SIG-M5 (cell line): ENCODE measurements around the gene FSTL3.

Experiments used
- DNase-seq: peaks from one replicate; lab custom pipeline; 2025; lab: John Stamatoyannopoulos, UW

The FSTL3 gene

GRCh38 chr19:645912-646778, 30.0 kb upstream of the FSTL3 start:
- DNase-seq = no peak

- DNase-seq = no peak
Measured at GRCh38 chr19:646779-647565, 29.2 kb upstream of the FSTL3 start.

- DNase-seq = no peak
Measured at GRCh38 chr19:647566-648284, 28.5 kb upstream of the FSTL3 start.

DNA sequence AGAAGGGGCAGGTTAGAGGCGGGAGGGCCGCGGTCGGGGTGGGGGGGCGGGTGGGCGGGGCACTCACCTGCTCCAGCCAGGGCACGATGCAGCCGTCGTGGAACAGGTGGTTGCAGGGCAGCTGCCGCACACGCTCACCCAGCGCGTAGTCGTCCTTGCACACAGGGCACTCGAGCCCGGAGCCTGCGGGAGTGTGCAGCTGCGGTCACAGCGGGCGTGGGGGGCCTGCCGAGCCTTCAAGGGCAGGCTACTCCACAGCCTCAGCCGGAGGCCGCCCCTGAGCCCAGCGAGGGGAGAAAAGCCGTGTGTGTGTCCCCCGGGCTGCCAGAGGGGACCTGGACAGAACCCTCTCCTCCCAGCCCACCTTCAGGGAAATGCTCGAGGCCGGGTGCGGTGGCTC, 27.9 kb upstream of the FSTL3 start:
- no peak for DNase-seq

- DNase-seq = no peak
Measured at GRCh38 chr19:648904-649801, 27.0 kb upstream of the FSTL3 start.

GRCh38 chr19:650121-650520, 26.1 kb upstream of the FSTL3 start:
- DNase-seq = no peak

DNA sequence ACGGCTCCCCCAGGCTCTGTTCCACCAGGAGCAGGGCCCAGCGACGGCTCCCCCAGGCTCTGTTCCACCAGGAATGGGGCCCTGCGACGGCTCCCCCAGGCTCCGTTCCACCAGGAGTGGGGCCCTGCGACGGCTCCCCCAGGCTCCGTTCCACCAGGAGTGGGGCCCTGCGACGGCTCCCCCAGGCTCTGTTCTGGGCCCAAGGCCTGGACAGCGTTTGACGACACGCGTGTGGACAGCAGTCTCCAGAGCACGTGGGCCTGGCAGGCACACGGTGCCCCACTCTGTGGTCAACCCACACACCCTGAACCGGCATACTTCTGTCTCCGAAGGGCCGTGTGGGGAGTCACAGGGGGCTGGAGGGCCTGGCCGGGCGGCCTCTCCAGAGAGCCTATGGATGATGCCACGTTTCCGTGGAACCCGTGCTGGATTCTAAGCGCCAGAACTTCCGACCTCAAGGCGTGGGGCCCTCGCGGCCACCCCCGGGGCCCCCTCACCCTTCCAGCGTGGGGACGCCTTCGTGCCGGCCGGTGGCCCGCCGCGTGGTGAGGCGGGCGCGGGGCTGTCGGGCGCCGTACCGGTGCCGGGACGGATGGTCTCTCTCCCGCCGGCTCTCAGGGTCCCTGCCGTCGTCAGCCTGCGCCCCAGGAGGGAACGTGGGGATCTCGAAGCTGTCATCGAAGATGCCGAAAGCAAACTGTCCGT, 24.9 kb upstream of the FSTL3 start:
- no peak for DNase-seq

GRCh38 chr19:651991-652390, 24.2 kb upstream of the FSTL3 start:
- DNase-seq = no peak

DNA sequence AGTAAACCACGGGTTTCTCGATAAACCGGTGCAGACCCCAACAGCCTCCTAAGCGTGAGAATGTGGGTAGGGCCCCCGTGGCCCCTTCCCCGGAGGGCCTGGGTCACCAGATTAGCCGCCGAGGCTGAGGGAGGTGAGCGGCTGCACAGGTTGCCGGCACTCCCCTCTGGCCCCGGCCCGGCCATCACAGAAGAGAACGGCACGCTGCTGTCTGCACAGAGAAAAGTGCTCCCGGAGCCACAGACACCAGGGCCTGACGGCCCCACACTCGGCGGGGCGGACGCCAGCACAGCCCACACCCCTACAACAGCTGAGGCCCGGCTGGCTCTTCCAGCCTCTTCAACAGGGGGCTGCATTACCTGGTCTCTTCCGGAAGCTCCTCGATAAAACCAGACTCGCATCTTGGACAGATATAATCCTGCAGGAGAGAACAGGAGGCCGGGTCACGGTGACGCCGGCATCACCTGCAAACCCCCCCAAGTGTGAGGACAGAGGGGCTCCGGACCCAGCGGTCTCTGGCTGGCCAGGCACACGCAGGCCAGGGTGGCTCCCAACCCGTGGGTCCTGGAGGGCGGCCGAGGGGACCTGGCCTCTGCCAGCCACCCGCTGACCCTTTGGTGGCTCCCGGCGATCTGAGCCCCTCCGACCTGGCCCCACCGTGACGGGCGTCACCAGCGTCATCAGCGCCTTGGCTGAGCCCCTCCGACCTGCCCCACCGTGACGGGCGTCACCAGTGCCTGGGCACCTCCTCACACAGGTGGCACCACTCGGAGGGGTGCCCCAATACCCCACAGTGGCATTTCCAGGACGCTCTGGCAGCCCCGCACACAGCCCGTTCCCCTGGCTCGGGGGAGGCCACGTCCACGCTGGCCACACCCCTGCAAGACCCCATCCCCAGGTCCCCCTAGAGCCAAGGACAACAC, 23.5 kb upstream of the FSTL3 start:
- DNase-seq = no peak

DNA sequence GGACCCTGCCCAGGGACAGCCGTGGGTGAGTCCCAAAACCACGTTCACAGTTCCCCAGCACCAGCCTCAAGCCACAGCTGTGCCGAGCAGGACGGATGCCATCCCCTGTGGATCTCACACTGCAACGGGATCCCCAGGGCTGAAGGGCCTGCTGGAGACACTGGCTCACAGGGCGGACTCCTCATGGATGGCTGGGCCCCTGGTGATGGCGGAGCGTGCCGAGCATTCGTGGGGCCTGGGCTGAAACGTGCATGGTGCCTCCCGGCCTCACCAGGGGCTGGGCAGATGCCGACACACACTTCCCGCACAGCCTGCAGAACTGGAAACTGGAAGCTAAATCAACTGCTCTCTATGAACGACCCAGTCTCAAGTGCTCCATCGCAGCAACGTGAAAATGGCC, 22.8 kb upstream of the FSTL3 start:
- no peak for DNase-seq

DNA sequence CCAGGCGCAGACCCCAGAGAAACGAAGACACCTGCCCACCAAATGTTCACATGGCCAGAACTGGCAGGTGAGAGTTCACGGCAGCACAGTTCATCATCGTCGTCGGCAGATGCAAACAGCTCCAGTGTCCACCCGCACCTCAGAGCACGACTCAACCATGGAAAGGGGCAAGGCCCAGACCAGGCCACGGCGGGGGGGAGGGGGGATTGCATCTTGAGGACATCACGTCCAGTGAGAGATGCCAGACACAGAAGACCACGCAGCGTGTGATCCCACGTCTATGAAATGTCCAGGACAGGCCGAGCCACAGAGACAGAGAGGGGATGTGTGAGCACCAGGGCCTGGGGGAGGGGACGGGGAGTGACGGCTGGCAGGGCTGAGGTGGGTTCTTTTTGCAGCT, 20.5 kb upstream of the FSTL3 start:
- no peak for DNase-seq

DNA sequence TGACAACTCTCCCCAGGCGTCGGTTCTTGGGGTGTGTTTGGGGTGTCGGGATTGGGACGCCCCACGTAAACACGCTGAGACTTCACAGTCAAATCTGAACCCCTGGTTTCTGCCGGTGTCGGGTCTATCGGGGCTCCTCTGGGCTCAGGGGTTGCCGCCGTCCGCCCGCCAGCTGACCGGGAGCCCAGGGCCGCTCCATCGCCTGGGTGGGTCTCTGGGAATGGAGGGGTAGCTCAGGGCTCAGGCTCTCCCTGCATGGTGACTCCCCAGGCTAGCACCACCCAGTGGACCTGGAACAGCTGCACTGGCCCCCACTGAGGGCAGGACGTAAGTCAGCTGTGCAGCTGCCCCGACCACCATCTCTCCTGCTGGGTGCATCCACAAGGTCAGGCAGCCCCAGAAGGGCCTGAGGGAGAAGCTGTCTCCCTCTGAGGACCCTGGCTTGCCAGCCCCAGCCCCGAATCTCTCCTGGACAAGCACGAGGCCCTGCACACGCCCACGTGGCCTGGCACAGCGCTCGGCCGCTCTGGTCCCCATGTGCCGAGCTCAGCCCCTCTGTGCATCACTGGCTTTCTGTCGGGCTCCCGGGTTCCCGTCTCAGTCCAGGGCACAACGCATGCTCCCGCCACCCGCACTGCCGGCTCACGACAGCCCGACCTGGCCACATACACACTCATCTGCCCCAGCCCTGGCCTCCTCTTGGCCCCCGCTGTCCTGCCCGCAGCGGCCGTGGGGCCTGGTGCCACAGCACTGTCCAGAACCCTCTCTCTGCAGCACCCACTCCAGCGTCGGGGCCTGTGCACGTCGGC, 19.2 kb upstream of the FSTL3 start:
- no peak for DNase-seq

DNA sequence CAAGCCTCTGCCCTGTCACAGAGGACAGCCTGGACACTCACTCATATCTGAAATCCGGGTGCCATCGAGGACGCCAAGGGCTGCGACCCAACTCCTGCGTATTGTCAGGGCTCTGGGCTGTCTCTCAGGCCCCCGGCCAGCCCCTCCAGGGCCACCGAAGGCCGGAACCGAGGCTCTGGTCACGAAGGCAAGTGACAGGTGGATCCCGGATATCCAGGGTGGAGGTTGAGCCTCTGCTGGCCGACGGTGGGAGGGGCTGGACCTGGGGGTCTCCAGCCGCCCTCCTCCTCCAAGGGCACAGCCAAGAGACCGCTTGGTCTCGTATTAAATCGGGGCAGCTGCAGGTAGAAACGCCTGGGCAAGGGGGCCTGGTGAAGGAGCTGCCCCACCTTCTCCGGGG, 18.6 kb upstream of the FSTL3 start:
- DNase-seq = no peak

DNA sequence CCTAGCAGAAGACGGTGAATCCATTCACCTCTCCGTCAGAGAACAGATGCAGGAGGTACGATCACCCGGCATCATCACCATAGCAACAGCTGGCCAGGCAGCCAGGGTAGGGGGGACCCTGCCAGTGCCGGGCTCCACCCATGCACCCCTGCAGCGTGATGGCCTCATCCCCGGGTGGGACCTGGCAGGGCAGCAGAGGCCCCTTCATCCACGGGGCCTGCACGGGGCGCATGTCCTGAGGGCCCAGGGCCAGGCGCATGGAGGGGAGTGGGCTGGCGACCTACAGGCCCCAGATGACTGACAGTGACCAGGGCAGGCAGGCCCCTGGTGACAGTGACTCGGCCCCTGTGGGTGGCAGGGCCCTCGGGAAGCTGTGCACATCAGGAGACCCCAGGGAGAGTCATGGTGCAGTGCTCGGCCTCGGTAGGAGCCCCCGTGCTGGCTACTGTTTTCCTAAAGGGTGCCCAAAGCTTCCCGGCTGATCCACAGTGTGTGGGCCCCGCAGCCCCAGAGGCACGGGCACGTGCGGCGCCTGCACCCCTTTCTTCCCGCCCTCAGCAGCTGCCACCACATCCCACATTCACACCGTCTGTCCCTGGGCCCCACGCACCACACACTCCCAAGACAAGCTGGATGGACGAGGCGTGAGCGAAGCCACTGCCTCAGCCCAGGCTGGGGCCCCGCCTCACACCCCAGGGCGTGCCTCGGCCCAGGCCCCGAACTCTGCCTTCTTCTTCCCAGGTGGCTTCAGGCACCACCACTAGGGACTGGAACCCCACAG, 17.9 kb upstream of the FSTL3 start:
- no peak for DNase-seq

DNA sequence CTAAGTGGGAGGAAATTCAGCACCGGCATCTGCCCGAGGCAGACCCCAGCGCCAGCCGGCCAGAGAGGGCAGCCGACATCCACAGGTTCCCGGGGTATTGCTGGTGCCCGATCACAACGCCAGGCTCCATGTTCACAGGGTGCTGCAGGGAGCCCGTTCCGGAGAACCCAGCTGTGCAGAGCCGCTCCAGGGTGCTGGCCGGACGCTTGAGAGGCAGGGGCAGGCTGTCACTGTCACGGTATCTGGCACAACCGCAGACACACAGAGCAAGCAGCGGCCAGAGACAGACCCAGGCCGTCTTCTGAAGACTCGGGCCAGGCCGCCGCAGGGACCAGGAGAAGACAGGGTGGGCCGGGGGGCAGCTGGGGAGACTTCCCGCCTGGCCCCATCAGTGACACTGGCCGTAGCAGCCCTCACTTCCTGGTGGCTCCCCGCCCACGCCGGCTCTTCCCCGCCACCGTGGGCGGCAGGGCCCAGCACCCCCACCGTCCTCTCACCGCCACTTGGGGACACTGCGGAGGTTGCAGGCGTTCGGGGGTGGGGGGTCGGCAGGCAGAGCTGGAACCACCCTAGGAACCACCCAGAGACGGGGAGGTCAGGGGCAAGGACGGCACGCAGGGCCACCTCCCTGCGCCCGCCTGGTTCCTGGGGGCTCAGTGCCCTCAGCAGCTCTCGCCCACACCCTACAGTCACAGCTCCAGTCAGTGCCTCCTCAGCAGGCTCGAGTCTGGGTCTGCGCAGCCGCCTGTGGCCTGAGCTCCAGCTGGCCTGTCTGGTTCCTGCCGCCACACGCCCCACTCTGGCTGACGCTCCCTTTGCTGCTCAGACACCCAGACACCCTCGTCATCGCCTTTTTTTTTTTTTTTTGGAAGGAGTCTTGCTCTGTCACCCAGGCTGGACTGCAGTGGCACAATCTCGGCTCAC, 17.0 kb upstream of the FSTL3 start:
- DNase-seq = no peak

DNA sequence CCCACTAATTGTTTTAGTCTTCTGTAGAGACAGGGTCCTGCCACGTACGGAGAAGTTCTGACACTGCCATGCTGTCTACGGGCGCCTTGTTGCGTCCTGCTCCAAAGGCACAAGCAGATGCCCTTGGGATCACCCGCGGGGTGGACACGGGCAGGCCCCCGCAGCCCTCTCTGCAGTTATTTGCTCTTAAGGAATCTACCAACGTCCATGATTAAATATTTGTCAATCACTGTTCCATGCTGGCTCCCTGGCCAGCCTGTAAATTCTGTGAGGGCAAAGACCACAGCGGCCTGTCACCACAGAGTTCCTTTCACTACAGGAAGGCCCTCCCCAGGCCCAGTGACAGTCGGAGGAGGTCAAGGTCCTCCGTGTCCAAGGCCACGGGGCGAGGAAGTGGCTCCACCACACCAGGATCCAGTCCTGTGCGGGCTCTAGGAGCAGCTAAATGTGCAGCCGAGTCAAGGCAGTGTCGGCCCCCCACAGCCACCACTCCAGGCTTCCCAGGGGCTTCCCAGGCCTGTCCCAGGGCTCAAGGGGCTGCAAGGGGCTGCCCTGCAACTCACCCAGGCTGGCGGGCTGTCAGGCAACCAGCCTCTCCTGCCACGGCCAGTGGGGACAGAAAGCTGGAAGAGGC, 15.3 kb upstream of the FSTL3 start:
- DNase-seq = no peak
